Spinal cord (tissue), 10 donors: ENCODE measurements around the gene MRPL53. TPM values are rescaled to one million over a fixed set of nuclear protein-coding genes. Genes with fewer than 3 reads are reported as not detected.
A peak's percentile ranks its signal among the peaks of the same experiment; 100 is the strongest.
"Not testable (repeated sequence)": the region's sequence is repeated elsewhere in the genome, so short reads cannot be mapped to it uniquely, and the experiment has no call there.

Experiments used
- DNase-seq, 6 donors: peaks; one replicate each; pipeline versions ENCODE4 v3.0.0 to v3.0.0-alpha.2; 2013 to 2015; ENCODE audit warnings: low spot score in 6 of 6, low read depth in 4 of 6
- H3K27ac ChIP-seq: one replicate; pipeline ENCODE4 v1.5.1; 2013; ENCODE audit warnings: low read depth, low read length, control low read depth
- H3K27me3 ChIP-seq: one replicate; pipeline ENCODE4 v1.6.1; 2013; ENCODE audit warnings: low read length; ENCODE audit not compliant: control insufficient read depth, insufficient read depth
- H3K36me3 ChIP-seq: one replicate; pipeline ENCODE4 v1.6.1; 2013; ENCODE audit warnings: low read length; ENCODE audit not compliant: control insufficient read depth, insufficient read depth
- H3K4me1 ChIP-seq: one replicate; pipeline ENCODE4 v1.6.1; 2013; ENCODE audit warnings: low read length; ENCODE audit not compliant: control insufficient read depth, insufficient read depth
- H3K4me3 ChIP-seq: one replicate; pipeline ENCODE4 v1.5.1; 2013; ENCODE audit warnings: low read depth, low read length, control low read depth
- H3K9me3 ChIP-seq: one replicate; pipeline ENCODE4 v1.6.1; 2013; ENCODE audit warnings: low read length; ENCODE audit not compliant: control insufficient read depth, insufficient read depth
- WGBS: methylation state at CpG from one replicate; pipeline ENCODE4 v1.1.5; 2013; ENCODE audit warnings: missing lambda C conversion rate; ENCODE audit not compliant: insufficient coverage; 5-methylcytosine and 5-hydroxymethylcytosine counted together
- polyA plus RNA-seq, 2 donors: library from polyadenylated mRNA; unstranded; fragments of 120-200 nt; gene quantifications; one replicate each; pipeline ENCODE4 v1.2.1, GENCODE V29; 2013; ENCODE audit not compliant: insufficient read length in 2 of 2
- total RNA-seq, 2 donors: library from RNA; depleted of rRNA in 1 of 2; stranded (reverse); fragments of 120-200 nt in 1 of 2; fragments of >200 nt in 1 of 2; gene quantifications; one replicate each; pipeline versions ENCODE4 v1.2.3 to v1.2.4, GENCODE V29; 2013 to 2014
- donor health status: healthy.

The MRPL53 gene
- total and polyA plus RNA-seq, 4 donors: 12.7 to 80.6 (median 54.5) TPM

- Histone ChIP-seq H3K4me3 (peak within 1 kb of the TSS; percentile 92), H3K27me3 (no peaks in the 10 kb centered on the region), H3K36me3 (no peaks in the 10 kb centered on the region), H3K9me3 (no peaks in the 10 kb centered on the region), H3K27ac (peak within 1 kb of the TSS; percentile 61), H3K4me1 (peaks cover 33% of the 10 kb centered on the region)
- peak; percentile 96 to 99 (median 98) for DNase-seq
- 1% methylated on average over 34 of the region's 40 CpGs for WGBS
Observed at GRCh38 chr2:74454654-74455511, 17.6 kb downstream of the MRPL53 start, which contains the start of gene INO80B. Gene INO80B, plus strand, starts transcription at chr2:74455087. Its CDS starts 30 bp downstream, at chr2:74455117.

GRCh38 chr2:74450570-74451190, 21.8 kb downstream of the MRPL53 start:
- DNase-seq: no peak
- Histone ChIP-seq H3K27ac (no peak overlapping the region), H3K27me3 (no peaks in the 10 kb centered on the region), H3K9me3 (no peaks in the 10 kb centered on the region), H3K36me3 (no peaks in the 10 kb centered on the region), H3K4me1 (peaks cover 8% of the 10 kb centered on the region), H3K4me3 (no peak overlapping the region)
- 93% methylated on average over 2 of the region's 3 CpGs for WGBS

- Histone ChIP-seq H3K4me1 (no peaks in the 10 kb centered on the region), H3K4me3 (no peak overlapping the region), H3K36me3 (no peaks in the 10 kb centered on the region), H3K9me3 (no peaks in the 10 kb centered on the region), H3K27me3 (peaks cover 5% of the 10 kb centered on the region), H3K27ac (no peak overlapping the region)
- WGBS: no CpG with 5 or more reads among the region's 2 CpGs
- DNase-seq: no peak
Observed at GRCh38 chr2:74448771-74449170, 23.7 kb downstream of the MRPL53 start.

DNA sequence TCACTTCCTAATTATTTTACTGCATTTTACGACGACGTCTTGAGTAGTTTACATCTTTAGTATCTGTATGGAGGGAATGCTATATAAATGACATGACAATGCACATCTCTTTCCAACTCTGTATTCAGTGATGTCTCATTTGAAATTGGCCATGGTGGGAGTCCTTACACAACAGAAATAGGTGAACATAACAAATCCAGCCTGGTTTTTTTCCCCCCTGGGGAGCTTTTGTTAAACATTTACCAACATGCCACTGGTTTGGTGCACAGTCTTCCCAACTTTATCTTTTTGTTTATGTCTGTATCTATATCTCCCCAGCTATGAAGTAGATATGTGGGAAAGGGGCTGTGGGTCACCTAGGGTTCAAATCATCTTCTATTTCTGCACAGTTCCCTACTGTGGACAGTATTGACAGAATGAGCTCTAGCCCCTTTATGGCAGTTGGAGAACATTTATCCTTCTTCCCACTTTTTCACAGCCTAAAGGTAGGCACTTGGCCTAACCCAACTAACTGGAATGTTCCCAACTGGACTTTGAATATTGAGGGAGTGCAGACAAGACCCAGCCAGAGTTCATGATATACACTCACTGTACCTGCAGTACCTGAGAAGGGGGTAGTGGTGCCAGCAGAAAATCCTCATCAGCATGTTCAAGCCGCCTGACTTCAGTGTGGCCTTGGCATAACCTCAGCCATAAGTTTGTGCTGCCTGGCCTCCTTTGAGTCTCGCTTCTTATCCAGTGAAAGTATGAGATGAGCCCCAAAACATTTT, 25.1 kb downstream of the MRPL53 start:
- DNase-seq: no peak
- H3K36me3 ChIP-seq: no peaks in the 10 kb centered on the region
- peaks cover 11% of the 10 kb centered on the region for H3K27me3 ChIP-seq
- H3K4me1 ChIP-seq: no peaks in the 10 kb centered on the region
- H3K27ac ChIP-seq: no peak overlapping the region
- no CpG with 5 or more reads among the region's 5 CpGs for WGBS
- H3K4me3 ChIP-seq: no peak overlapping the region
- no peaks in the 10 kb centered on the region for H3K9me3 ChIP-seq

DNA sequence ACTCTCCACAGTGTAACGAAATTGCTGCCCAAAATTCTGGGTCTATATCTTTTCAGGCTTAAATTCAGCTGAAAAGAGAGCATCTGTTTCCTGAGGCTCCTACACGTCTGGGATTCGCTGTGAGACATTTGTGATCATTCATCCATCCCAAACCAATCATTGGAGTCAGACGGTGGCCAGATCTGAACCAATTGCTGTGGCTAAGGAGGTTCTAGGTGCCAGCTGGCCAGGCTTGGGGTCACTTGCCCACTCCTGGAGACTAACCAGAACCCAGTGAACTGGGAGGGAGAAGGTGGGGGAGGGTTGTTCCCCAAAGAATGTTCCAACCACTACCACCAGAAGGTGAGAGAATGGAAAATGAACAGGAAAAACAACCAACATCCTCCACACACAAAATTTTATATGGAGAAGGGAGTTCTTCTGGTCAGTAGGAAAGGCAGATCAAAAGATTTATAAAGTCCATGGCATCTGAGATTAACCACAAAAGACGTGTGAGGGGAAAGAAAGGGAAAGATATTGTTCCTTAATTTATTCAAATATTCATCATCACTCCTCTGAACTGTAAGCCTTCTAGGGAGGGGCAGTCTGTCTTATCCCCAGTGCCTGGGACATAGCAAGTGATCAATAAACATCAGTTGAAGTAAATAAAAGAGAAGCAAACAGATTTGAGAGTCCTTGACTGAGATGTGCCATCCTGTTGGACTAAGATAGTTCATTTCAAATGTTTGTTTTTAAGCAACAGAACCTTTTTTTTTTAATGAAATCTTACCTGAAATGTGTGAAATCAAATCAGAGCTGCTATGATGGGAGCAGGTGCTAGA, 27.8 kb downstream of the MRPL53 start:
- Histone ChIP-seq H3K9me3 (no peaks in the 10 kb centered on the region), H3K4me1 (peaks cover 25% of the 10 kb centered on the region), H3K4me3 (no peak overlapping the region), H3K27me3 (peaks cover 39% of the 10 kb centered on the region), H3K36me3 (no peaks in the 10 kb centered on the region), H3K27ac (peak overlapping the region; percentile 16)
- peak in 1 of 6 donors; percentile 24 for DNase-seq
- WGBS: 0% methylated on average over 2 of the region's 5 CpGs

GRCh38 chr2:74442483-74443297, 29.8 kb downstream of the MRPL53 start:
- H3K4me3 ChIP-seq: peak overlapping the region; percentile 63
- not testable (repeated sequence) for DNase-seq, H3K9me3 ChIP-seq, H3K36me3 ChIP-seq
- peaks cover 40% of the 10 kb centered on the region for H3K4me1 ChIP-seq
- peaks cover 45% of the 10 kb centered on the region for H3K27me3 ChIP-seq
- 93% methylated on average over 7 of the region's 16 CpGs for WGBS
- H3K27ac ChIP-seq: peak overlapping the region; percentile 40

DNA sequence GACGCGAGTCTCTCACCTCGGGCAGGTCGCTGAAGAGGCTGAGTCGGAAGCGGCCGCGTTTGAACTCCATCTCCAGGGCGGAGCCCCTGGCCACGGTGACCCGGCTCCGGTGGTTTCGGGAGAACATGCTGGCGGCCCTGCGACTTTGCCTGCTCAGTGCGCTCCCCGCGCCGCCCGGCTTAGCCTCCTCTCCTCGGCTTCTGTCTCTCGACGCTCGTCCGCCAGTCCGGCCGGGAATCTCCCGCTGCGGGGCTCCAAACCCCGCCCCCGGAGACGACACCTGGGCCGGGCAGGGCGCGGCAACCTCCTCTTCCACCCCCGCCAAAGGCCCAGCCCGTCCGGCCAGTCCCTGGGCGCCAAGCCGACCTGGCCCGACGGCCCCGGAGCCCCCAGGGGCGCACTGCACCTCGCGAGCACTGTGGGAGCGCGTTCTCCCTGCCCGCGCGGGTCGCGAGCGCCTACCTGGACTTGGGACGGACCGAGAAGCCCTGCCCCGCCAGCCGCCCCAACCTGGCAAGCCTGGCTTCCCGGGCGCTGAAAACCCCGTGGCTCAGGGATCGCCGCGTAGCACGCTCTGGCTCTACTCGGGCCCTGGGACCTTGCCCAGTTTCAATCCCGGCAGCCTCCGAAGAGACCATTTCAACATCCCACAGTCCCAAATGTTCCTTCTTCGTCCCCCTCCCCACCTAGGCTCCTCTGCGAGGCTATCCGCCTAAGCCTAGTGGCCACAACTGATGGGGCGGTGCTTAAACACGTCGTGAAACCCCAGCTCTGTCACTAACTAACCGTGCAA, 30.6 kb downstream of the MRPL53 start, which contains the start of gene RTKN:
RTKN (minus strand) TSS at position 248 of the 793 bp plus-strand sequence; CDS start at position 127, 121 bp downstream.
- Histone ChIP-seq H3K27ac (peak within 1 kb of the TSS; percentile 98), H3K4me3 (peak within 1 kb of the TSS; percentile 63), H3K36me3 (no peaks in the 10 kb centered on the region), H3K27me3 (peaks cover 45% of the 10 kb centered on the region), H3K9me3 (no peaks in the 10 kb centered on the region), H3K4me1 (peaks cover 41% of the 10 kb centered on the region)
- WGBS: 5% methylated on average over 74 of the region's 75 CpGs
- DNase-seq: peak in 1 of 6 donors; percentile 43

DNA sequence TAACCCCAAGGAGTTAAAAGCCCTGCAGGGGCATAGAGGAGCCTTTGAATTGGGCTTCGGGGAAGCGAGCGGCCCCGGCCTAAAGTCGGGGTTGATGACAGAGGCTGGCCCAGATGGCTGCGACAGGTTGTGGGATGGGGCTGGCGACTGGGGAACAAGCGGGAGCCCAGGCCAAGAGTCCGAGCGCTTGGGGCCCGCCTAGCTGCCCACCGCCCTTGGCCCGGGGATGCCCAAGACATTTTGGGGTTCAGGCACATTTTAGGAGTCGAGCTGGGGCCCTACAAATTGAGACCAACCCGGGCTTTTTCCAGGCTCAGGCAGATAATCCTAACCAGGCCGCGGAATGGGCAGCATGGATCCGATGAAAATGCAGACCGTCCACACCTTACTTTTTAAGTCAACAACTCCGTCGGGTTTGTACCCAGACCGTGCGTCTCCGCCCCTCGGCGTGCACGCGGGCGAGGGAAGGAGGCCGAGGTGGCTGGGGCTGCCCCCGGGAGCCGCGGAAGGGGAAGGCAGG, 31.2 kb downstream of the MRPL53 start:
- 8% methylated on average over 33 of the region's 33 CpGs for WGBS
- peaks cover 48% of the 10 kb centered on the region for H3K4me1 ChIP-seq
- H3K27me3 ChIP-seq: peaks cover 45% of the 10 kb centered on the region
- peaks cover 3% of the 10 kb centered on the region for H3K36me3 ChIP-seq
- H3K9me3 ChIP-seq: no peaks in the 10 kb centered on the region
- DNase-seq: peak in 1 of 6 donors; percentile 38
- peak overlapping the region; percentile 98 for H3K27ac ChIP-seq
- H3K4me3 ChIP-seq: peak overlapping the region; percentile 63
